Smooth muscle cell (in vitro differentiated cells): ENCODE results near the gene LGR4. TPM values are rescaled to one million over a fixed set of nuclear protein-coding genes. Genes with fewer than 3 reads are reported as not detected.

Experiments used
- DNase-seq: peaks from one replicate; lab custom pipeline; 2025; ENCODE audit not compliant: unreplicated experiment; lab: John Stamatoyannopoulos, UW
- H2AFZ ChIP-seq: fragments of 200-600 bp; sonication (generic); 2 replicates; pipeline ENCODE4 v1.6.0; 2016; ENCODE audit warnings: antibody characterized with exemption, low read depth, mild to moderate bottlenecking
- H3F3A ChIP-seq: fragments of 200-600 bp; sonication (generic); 2 replicates; pipeline ENCODE4 v1.6.0; 2017; ENCODE audit warnings: antibody characterized with exemption, low read depth
- H3K27ac ChIP-seq: fragments of 200-600 bp; sonication (generic); 2 replicates; pipeline ENCODE4 v1.5.1; 2016; ENCODE audit warnings: low read depth, mild to moderate bottlenecking
- H3K27me3 ChIP-seq: fragments of 200-600 bp; sonication (generic); 2 replicates; pipeline ENCODE4 v1.6.1; 2016; ENCODE audit warnings: low read depth, mild to moderate bottlenecking
- H3K36me3 ChIP-seq: fragments of 200-600 bp; sonication (generic); 2 replicates; pipeline ENCODE4 v1.5.1; 2016; ENCODE audit warnings: low read depth
- H3K4me1 ChIP-seq: fragments of 200-600 bp; sonication (generic); 2 replicates; pipeline ENCODE4 v1.5.1; 2016; ENCODE audit warnings: low read depth
- H3K4me2 ChIP-seq: fragments of 200-600 bp; sonication (generic); 2 replicates; pipeline ENCODE4 v1.6.0; 2016; ENCODE audit warnings: mild to moderate bottlenecking
- H3K4me3 ChIP-seq: fragments of 200-600 bp; sonication (generic); 2 replicates; pipeline ENCODE4 v1.5.1; 2016; ENCODE audit warnings: mild to moderate bottlenecking
- H3K79me2 ChIP-seq: fragments of 200-600 bp; sonication (generic); 2 replicates; pipeline ENCODE4 v1.6.0; 2016; ENCODE audit warnings: low read depth, mild to moderate bottlenecking
- H3K9ac ChIP-seq: fragments of 200-600 bp; sonication (generic); 2 replicates; pipeline ENCODE4 v1.6.0; 2016; ENCODE audit warnings: low read depth
- H3K9me3 ChIP-seq: fragments of 200-600 bp; sonication (generic); replicated peaks from 2 replicates; pipeline ENCODE4 v1.5.1; 2016; ENCODE audit warnings: low read depth
- H4K20me1 ChIP-seq: fragments of 200-600 bp; sonication (generic); 2 replicates; pipeline ENCODE4 v1.6.0; 2016; ENCODE audit warnings: low read depth
- WGBS: methylation state at CpG from one replicate; pipeline ENCODE4 v1.1.7; 2016; ENCODE audit warnings: low lambda C conversion rate; 5-methylcytosine and 5-hydroxymethylcytosine counted together
- polyA plus RNA-seq: library from polyadenylated mRNA; unstranded; fragments of >200 nt; fragmentation: Nextera tagmentation; extraction: Ambion mirVana; gene quantifications from 2 replicates; pipeline ENCODE4 v1.2.1, GENCODE V29; 2016
- total RNA-seq: library from RNA; depleted of rRNA; stranded (reverse); fragments of >200 nt; gene quantifications from 2 replicates; pipeline ENCODE4 v1.2.3, GENCODE V29; 2014
- TF ChIP-seq, protein P1 (sequence below): fragments of 200-600 bp; sonication (generic); IDR thresholded peaks from 2 replicates; pipeline ENCODE4 v1.5.1; 2017; ENCODE audit warnings: borderline replicate concordance, mild to moderate bottlenecking, antibody characterized with exemption; ENCODE audit not compliant: insufficient read depth, poor library complexity, severe bottlenecking

Gene LGR4
- total and polyA plus RNA-seq, 2 experiments from 2014 or later, result 21.4 to 96.5 TPM

DNA sequence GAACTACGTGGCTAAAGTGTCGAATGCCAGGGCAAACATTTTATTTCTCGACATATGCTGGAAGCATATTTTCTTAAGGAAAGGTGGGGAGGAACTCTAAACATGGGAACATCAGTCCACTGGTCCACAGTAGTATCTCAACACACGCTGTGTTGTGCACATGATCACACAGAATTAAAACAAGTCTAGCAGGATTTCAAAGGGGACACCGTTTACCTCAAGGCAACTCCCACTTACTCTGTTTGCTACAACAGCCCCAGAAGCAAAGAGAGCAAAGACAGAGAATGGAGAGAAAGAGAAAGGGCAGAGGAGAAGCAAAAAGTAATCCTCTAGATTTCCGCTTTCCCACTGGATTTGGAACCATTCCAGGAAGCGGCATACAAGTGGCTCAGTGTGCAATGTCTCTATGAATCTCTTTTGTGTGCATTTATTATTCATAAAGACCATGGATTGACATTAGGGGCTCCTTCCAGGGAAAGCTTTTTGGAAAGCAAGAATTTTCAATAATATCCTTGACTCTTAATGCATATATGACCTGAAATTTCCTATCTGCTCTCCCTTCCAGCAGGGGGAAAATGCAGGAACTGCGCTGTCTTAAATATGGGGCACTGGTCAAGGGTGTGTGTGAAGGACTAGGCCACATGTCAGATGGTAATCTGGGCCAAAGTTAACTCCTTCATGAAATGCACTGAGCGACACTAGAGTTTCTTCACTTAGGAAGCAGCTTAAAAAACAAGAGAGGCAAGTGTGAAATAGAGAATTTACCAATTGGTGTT, 74.8 kb downstream of the LGR4 start:
- Histone ChIP-seq H3F3A (peaks cover 25% of the 10 kb centered on the region), H3K27ac (no peak overlapping the region), H3K36me3 (no peaks in the 10 kb centered on the region), H2AFZ (no peak overlapping the region), H4K20me1 (peaks cover 6% of the 10 kb centered on the region), H3K4me2 (peak overlapping the region; percentile 43), H3K4me1 (peaks cover 53% of the 10 kb centered on the region), H3K79me2 (peaks cover 11% of the 10 kb centered on the region), H3K4me3 (no peak overlapping the region), H3K27me3 (no peaks in the 10 kb centered on the region), H3K9me3 (no peaks in the 10 kb centered on the region), H3K9ac (no peak overlapping the region)
- TF ChIP-seq, protein P1, sequence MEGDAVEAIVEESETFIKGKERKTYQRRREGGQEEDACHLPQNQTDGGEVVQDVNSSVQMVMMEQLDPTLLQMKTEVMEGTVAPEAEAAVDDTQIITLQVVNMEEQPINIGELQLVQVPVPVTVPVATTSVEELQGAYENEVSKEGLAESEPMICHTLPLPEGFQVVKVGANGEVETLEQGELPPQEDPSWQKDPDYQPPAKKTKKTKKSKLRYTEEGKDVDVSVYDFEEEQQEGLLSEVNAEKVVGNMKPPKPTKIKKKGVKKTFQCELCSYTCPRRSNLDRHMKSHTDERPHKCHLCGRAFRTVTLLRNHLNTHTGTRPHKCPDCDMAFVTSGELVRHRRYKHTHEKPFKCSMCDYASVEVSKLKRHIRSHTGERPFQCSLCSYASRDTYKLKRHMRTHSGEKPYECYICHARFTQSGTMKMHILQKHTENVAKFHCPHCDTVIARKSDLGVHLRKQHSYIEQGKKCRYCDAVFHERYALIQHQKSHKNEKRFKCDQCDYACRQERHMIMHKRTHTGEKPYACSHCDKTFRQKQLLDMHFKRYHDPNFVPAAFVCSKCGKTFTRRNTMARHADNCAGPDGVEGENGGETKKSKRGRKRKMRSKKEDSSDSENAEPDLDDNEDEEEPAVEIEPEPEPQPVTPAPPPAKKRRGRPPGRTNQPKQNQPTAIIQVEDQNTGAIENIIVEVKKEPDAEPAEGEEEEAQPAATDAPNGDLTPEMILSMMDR, result no peak
- WGBS, result 72% methylated on average over 9 of the region's 9 CpGs
- DNase-seq, result no peak

DNA sequence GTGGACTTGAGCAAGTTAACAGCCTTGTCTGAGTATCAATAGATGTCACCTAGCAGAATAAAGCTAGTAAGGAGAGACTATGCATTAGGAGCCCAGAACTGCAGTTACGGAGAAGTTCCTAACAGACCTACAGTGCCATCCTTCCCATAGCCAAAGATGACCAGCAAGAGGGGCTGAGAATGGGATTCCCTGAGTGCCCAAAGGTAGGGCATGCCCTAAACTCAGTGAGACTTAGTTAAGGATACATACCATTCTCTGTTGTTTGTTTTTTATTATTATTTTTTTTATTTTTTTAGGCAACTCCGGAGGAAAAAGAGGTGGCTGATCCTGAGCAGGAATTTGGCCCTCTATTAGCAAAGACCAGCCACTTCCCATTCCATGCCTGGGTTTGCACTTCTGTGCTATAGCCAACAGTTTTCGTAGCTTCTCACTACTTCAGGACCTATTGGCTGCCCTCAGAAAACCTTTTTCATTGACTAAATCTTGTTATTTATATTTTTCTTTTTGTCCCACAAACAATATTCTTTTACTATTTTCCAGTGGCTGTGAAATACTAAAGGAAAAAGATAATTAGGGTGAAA, 76.2 kb downstream of the LGR4 start:
- no peak for DNase-seq
- peaks cover 25% of the 10 kb centered on the region for H3F3A ChIP-seq
- H3K9ac ChIP-seq, result no peak overlapping the region
- TF ChIP-seq, protein P1, result no peak
- H3K79me2 ChIP-seq, result peaks cover 5% of the 10 kb centered on the region
- peaks cover 67% of the 10 kb centered on the region for H3K4me1 ChIP-seq
- H4K20me1 ChIP-seq, result peaks cover 6% of the 10 kb centered on the region
- peak overlapping the region; percentile 74 for H3K4me2 ChIP-seq
- WGBS, result 82% methylated on average over 3 of the region's 3 CpGs
- H3K4me3 ChIP-seq, result peak overlapping the region; percentile 25
- H2AFZ ChIP-seq, result no peak overlapping the region
- H3K9me3 ChIP-seq, result no peaks in the 10 kb centered on the region
- H3K27me3 ChIP-seq, result no peaks in the 10 kb centered on the region
- peak overlapping the region; percentile 88 for H3K27ac ChIP-seq
- no peaks in the 10 kb centered on the region for H3K36me3 ChIP-seq

DNA sequence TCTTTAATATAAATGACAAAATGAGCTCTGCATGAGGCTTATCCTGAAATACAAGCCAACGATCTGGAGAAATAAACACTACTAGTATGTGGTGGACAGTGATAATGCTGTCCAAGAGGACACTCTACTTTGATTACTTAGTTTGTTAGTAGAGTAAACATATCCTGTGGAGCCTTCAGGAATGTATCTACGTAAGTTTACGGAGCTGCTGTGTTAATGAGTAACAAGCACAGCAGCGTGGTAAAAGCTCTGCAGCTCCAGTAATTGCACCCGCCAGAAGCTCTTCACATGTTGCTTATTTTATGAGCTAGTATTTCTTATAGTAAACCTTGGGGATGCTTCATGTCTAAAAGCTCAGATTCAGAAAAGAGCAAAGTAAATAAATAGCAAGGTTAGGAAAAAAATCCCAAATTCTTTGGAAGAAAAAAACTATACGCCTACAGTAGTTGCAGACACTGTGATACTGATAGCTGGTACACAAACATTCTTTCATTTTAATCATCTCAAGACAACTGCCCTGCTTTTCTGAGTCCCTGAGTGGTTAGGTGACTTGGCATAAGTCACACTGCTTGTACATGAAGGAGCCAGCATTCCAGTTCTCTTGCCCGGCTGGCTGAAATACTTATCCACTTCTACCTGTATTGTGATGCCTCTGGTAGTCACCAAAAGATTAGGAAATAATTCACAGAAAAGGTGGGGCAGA, 76.9 kb downstream of the LGR4 start:
- Histone ChIP-seq H4K20me1 (peaks cover 6% of the 10 kb centered on the region), H3K27me3 (no peaks in the 10 kb centered on the region), H3F3A (peaks cover 27% of the 10 kb centered on the region), H3K79me2 (peaks cover 2% of the 10 kb centered on the region), H3K9ac (no peak overlapping the region), H3K4me3 (peak overlapping the region; percentile 25), H3K36me3 (no peaks in the 10 kb centered on the region), H2AFZ (no peak overlapping the region), H3K9me3 (no peaks in the 10 kb centered on the region), H3K4me1 (peaks cover 74% of the 10 kb centered on the region), H3K4me2 (peak overlapping the region; percentile 74), H3K27ac (peak overlapping the region; percentile 88)
- DNase-seq, result no peak
- TF ChIP-seq, protein P1, result no peak
- WGBS, result 13% methylated on average over 7 of the region's 7 CpGs
